ENCODE data around the gene VAMP4. TPM values are rescaled to one million over a fixed set of nuclear protein-coding genes. Genes with fewer than 3 reads are reported as not detected.

VAMP4 gene
- total RNA-seq, 2 donors from 2014 or later = 19.7 to 21.6 TPM

Other genes starting within 250 kb of the VAMP4 start
- under 1 TPM in 1 of 2 donors, not detected in 1; 0.16 TPM for gene MYOCOS, start 119.8 kb downstream of the VAMP4 start, total RNA-seq
- gene MYOC, start 89.4 kb downstream of the VAMP4 start, total RNA-seq = not detected
- 10 to 100 TPM; 13.0 to 13.4 TPM for gene METTL13, start 39.6 kb upstream of the VAMP4 start, total RNA-seq
- 10 to 100 TPM in 1 of 2 donors, 1 to 10 TPM in 1; 3.2 to 22.5 TPM for gene DNM3, start 99.4 kb upstream of the VAMP4 start, total RNA-seq

All from T-helper 17 cell (primary cell).